ENCODE measurements around the gene MAP4. TPM values are rescaled to one million over a fixed set of nuclear protein-coding genes. Genes with fewer than 3 reads are reported as not detected.

MAP4 gene
- total RNA-seq, 2 donors from 2014 or later = 70.6 to 101 TPM

DNA sequence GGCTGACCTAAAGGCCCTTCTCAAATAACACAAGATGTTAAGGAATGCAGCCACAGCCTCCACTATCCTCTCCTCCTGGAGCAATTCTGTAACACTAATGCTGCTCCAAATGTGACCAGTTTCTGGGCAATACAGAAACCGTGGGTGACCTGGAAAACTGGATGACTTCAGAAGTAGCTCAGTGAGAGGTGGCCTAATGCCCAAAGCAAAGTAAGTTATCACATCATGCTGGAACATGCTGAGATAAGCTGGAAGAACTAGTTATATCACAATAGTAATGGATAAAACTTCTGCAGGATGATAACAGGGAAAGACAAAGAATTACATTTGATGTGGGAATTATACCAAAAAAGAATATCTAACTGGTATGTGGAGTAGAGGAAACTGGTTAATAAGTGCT is 141.3 kb downstream of the MAP4 start:
- no peak for TF ChIP-seq POLR2A (IDR thresholded peaks at IDR 0.05)
- TF ChIP-seq, protein P1, sequence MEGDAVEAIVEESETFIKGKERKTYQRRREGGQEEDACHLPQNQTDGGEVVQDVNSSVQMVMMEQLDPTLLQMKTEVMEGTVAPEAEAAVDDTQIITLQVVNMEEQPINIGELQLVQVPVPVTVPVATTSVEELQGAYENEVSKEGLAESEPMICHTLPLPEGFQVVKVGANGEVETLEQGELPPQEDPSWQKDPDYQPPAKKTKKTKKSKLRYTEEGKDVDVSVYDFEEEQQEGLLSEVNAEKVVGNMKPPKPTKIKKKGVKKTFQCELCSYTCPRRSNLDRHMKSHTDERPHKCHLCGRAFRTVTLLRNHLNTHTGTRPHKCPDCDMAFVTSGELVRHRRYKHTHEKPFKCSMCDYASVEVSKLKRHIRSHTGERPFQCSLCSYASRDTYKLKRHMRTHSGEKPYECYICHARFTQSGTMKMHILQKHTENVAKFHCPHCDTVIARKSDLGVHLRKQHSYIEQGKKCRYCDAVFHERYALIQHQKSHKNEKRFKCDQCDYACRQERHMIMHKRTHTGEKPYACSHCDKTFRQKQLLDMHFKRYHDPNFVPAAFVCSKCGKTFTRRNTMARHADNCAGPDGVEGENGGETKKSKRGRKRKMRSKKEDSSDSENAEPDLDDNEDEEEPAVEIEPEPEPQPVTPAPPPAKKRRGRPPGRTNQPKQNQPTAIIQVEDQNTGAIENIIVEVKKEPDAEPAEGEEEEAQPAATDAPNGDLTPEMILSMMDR (IDR thresholded peaks at IDR 0.05) = no peak
- peaks cover 0 to 21% of the 10 kb centered on the region in 2 donors for H3K36me3 ChIP-seq (replicated peaks in 1 of 2; ENCODE audit: insufficient read depth in 1 of 2, low read depth in 2 of 2)
- no peak for DNase-seq

DNA sequence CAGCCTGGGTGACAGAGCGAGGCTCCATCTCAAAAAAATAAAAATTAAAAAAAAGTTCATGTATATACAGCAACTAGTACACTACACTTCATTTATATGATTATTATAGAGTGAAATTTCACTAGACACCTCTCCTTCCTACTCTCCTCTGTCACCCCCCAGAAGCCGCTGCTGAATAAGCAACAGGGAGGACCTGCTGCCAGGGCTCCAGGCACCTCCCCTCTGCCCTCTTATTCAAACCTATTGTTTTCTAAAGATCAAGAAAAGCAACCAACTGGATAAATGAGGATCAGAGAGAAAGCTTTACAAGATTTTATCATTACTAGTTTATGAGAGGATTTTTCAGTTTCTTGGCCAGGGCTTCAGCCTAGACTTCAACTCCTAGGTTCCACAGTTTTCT is 141.8 kb downstream of the MAP4 start:
- ATAC-seq (no peak), DNase-seq (no peak)
- Histone ChIP-seq H3K27ac (peak overlapping the region in 1 of 4 donors; percentile 16), H3K27me3 (no peaks in the 10 kb centered on the region), H3K9me3 (no peaks in the 10 kb centered on the region), H3K36me3 (replicated peaks in 1 of 2; ENCODE audit: insufficient read depth in 1 of 2, low read depth in 2 of 2) (peaks cover 0 to 24% of the 10 kb centered on the region in 2 donors), H3K4me1 (peaks cover 16% of the 10 kb centered on the region), H3K4me3 (no peak overlapping the region)
- 96 to 100% methylated on average over 2 of the region's 2 CpGs for WGBS, 2 donors
- TF ChIP-seq POLR2A (IDR thresholded peaks at IDR 0.05) = no peak
- TF ChIP-seq, protein P1 (IDR thresholded peaks at IDR 0.05) = no peak
- intact Hi-C loops (cut with DNase I) = no loop called here

More for the DNA sequence above, 141.3 kb downstream of the MAP4 start:
- 0 to 8% methylated on average over 1 of the region's 1 CpG for WGBS, 2 donors
- intact Hi-C loops (cut with DNase I) = no loop called here
- no peaks in the 10 kb centered on the region for H3K9me3 ChIP-seq
- no peak overlapping the region for H3K4me3 ChIP-seq
- no peaks in the 10 kb centered on the region for H3K27me3 ChIP-seq
- peak overlapping the region in 2 of 4 donors; percentile 16 to 27 for H3K27ac ChIP-seq
- H3K4me1 ChIP-seq = peaks cover 16% of the 10 kb centered on the region
- peak; percentile 47 for ATAC-seq

DNA sequence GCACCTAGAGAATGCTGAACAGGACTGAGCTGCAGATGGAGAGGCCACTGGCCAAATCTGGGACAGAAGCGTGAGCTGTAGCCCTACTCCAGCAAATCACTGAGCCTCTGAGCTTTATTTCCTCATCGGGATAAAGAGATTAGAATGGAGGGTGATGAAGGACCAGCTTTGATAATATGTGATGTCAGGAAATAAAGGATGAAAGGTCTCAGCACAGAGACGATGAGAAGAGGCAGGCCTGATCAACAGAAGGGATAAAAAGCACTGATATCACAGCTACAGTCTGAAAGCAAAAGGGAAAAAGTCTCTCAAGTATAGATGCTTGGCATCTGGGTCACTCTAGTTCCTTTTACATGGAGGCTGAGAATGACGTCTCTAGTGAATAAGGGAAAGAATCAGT is 143.3 kb downstream of the MAP4 start:
- WGBS, 2 donors = 84 to 88% methylated on average over 4 of the region's 4 CpGs
- no peak overlapping the region for H3K27ac ChIP-seq
- no peak overlapping the region for H3K4me3 ChIP-seq
- H3K27me3 ChIP-seq = no peaks in the 10 kb centered on the region
- no peaks in the 10 kb centered on the region for H3K9me3 ChIP-seq
- H3K4me1 ChIP-seq = peaks cover 10% of the 10 kb centered on the region
- intact Hi-C loops (cut with DNase I) = no loop called here
- peaks cover 8 to 39% of the 10 kb centered on the region in 2 donors for H3K36me3 ChIP-seq (replicated peaks in 1 of 2; ENCODE audit: insufficient read depth in 1 of 2, low read depth in 2 of 2)
- no peak for DNase-seq
- TF ChIP-seq, protein P1 (IDR thresholded peaks at IDR 0.05) = no peak
- no peak for TF ChIP-seq POLR2A (IDR thresholded peaks at IDR 0.05)
- no peak for ATAC-seq

DNA sequence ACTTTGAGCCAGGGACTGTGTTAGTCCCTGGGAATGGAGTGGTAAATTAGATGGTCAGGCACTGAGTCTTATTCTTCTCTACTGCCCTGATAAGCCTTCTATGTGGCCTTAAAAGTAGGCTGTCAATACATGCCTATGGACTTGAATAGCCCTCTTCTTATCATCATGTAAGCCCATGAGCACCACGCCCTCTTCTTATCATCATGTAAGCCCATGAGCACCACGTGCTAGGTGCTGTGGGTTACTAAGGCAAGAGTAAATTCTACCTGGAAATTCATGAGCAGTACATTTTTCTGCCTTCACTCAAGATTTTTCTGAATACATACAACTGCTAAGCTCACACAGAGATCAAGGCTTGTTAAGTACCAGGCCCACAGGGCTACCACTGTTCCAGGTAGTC is 144.8 kb downstream of the MAP4 start:
- intact Hi-C loops (cut with DNase I) = no loop called here
- no peak for ATAC-seq
- DNase-seq = no peak
- no peaks in the 10 kb centered on the region for H3K9me3 ChIP-seq
- no peak overlapping the region for H3K4me3 ChIP-seq
- TF ChIP-seq POLR2A (IDR thresholded peaks at IDR 0.05) = no peak
- TF ChIP-seq, protein P1 (IDR thresholded peaks at IDR 0.05) = no peak
- peaks cover 10% of the 10 kb centered on the region for H3K4me1 ChIP-seq
- H3K27ac ChIP-seq = no peak overlapping the region
- no peaks in the 10 kb centered on the region for H3K27me3 ChIP-seq
- peaks cover 8 to 49% of the 10 kb centered on the region in 2 donors for H3K36me3 ChIP-seq (replicated peaks in 1 of 2; ENCODE audit: insufficient read depth in 1 of 2, low read depth in 2 of 2)
- 78 to 86% methylated on average over 2 of the region's 2 CpGs for WGBS, 2 donors

DNA sequence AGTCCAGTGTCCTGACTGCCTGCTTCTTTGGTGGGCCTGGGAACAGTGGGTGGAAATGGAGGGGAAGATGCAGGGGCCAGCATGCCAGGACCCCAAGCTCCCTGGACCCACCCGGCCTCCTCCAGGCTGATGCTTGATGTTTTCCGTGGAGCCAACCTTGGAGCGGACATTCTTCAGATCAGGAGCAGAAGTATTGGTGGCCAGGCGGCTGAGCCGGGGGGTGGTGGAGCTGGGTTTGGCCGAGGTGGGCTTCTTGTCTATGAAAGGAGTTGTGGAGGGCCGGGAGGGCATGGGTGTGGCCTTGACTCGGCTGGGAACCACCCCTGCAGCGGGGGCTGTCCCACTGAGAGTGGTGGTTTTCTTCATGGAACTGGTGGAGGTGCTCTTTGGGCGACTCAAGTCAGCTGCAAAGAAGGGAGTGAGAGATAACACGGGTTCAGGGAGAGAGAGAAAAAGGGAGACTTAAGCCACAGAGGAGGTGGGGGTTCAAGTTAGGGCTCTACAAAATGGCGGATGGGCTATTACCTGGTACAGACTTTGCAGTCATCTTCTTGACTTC is 145.4 kb downstream of the MAP4 start:
- Histone ChIP-seq H3K27me3 (no peaks in the 10 kb centered on the region), H3K4me1 (peaks cover 10% of the 10 kb centered on the region), H3K27ac (no peak overlapping the region), H3K36me3 (replicated peaks in 1 of 2; ENCODE audit: insufficient read depth in 1 of 2, low read depth in 2 of 2) (peaks cover 8 to 49% of the 10 kb centered on the region in 2 donors), H3K4me3 (no peak overlapping the region), H3K9me3 (no peaks in the 10 kb centered on the region)
- no peak for ATAC-seq
- TF ChIP-seq, protein P1 (IDR thresholded peaks at IDR 0.05) = no peak
- no peak for TF ChIP-seq POLR2A (IDR thresholded peaks at IDR 0.05)
- intact Hi-C loops (cut with DNase I) = no loop called here
- DNase-seq = no peak
- 88 to 90% methylated on average over 9 to 12 of the region's 12 CpGs for WGBS, 2 donors

Measured in body of pancreas (tissue), 4 donors.